KG1 (cell line): ENCODE data around the gene CATSPER3.

Experiments used
- DNase-seq: peaks from one replicate; lab custom pipeline; 2025; lab: John Stamatoyannopoulos, UW

The CATSPER3 gene

DNA sequence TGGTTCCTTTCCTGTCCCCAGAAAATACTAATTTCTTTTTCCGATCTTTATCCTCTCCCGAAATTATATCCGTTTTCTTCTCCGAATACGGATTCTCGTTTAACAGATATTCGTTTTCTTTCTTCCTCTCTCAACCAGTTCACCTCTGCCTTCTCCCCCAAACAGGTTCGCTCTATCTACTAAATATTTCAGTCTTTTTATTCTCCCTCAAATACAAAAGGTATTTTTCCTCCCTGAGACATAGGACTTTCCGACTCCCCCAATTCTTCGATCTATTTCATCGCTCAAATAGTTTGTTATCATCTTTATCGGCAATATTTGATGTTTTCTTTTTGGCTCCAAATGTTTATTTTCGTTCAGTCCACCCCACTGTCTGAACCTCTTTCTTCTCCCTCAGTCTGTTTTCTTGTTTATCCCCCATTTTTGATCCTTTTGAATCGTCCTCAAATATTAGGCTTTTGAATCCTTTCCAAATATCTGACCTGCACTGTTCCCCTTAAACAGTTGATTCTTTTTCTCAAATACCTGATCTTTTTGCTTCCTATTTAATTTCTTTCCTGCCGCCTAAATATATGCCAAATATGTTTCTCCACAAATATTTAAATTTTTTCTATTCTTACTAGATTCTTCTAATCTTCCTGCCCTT is 61.9 kb downstream of the CATSPER3 start:
- DNase-seq = no peak

DNA sequence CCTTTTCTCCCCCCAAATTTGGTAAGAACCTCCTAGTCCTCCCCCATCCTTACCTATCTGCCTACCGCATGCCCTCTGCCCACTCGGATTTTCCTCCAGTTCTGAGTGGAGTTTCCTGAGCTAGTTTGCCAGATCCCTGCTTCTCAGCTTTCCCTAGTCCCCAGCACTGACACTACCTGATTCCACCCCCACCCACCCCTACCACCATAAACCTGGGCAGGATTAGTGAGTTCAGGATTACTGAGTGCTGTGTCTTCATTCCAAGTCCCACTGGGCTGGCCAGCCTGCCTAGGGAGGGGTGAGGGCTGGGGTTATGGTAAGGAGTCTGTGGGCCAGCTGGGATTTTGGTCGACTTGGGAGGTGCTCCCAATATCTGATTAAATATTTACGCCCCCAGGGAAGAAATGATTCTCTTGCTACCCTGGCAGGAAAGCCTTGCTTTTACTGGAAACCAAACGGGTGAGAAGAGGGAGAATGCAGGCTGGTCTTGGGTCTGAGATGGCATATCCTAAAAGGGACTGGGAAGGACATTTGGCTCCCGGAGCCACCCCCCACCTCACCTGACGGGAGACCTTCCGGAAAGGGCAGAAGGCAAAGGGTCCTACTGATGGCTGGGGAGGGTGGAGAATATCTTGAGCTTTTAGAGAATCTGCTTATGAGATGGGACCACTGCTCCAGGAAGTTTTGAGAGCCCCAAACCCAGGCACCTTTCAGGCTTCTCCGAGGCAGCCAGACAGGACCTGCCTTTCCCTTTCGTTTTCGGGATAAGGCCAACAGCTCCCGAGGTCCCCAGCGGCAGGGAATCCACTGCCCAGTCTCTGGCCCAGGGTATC is 62.6 kb downstream of the CATSPER3 start:
- DNase-seq = no peak

DNA sequence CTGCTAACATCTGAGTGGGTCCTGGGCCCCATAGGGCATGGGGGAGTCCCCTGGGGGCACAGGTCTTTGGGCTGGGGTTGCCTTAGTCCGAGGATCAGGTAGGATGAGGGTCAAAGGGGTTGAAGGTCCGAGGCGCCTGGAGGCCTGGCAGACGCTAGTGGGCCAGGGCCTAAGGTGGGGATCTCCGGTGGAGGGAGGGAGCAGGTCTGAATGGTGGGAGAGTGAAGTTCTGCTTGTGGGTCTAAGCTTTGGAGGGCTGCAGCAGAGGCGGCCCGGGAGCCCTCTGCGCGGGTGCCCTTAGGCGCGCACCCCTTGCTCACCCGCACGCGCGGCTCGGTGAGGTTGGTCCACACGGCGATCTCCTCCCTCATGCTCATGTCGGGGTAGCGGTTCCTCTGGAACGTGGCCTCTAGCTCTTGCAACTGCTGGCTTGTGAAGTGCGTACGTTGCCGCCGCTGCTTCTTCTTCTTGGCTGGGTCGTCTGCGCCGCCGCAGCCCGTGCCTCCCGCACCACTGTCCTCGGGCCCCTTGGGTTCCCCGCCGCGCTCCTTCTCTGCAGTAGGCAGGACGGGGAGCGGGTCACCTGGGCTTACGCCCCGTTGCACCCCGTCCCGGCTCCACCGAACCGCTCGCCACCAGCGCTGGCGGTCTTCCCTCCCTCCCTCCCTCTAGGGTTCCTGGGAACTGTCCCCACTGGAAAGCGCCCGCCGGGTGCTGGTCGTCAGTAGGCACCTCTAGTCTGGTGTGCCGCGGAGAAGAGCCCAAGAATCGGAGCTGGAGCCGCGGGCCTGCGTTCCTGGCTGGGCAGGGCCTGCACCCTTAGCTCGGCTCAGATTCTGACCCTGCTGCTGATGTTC is 63.5 kb downstream of the CATSPER3 start:
- no peak for DNase-seq

DNA sequence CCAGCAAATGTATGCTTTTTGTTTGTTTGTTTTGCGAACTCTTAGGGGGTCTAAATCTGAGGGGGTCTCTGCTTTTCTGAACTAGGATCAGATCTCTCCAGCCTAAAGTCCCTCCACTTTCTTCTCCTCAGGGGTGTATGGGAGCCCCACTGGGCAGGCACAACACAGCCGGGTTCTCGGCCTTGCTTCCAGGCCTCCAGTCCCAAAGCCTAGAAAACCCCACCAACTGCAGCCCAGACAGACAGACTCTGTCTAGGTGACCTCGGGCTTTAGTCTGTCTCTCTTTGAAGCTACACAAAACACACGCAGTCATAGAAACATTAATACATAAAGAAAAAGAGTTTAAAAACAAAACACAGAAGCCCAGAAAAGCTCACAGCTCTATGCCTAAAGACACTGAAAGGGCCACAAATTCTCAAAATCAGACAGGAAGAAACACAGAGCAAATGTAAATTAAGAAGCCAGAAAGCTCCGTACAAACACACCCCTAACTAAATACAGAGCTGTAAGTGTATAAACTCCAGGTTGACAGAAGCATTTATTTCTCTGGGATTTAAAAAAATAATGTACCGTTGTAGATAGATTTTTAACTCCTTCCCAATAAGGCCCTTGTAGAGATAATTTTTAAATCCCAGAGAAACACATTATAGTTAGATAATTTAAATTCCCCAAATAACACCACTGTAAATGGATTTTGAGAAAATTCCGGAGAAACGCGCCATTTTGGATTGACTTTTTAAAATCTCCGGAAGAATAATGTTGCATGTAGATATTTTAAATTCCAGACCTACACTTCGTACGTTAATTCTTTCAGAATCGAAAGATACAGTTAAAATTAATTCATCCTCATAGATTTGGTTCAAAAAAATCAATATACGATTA is 64.3 kb downstream of the CATSPER3 start:
- DNase-seq = no peak

DNA sequence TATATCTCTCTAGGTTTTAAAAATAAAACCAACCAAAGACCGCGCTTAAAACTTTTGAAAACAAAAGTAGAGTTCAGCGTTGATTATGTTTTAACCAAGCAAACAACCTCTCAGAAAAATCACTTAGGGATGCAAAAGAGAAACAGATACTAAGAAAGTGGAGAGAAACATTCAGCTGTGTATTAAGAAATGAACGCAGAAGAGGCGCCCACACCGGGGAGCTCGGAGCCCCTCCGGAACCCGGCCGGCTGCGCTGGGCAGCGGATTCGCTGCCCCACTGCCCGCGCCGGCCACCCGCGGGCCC is 64.9 kb downstream of the CATSPER3 start:
- no peak for DNase-seq

DNA sequence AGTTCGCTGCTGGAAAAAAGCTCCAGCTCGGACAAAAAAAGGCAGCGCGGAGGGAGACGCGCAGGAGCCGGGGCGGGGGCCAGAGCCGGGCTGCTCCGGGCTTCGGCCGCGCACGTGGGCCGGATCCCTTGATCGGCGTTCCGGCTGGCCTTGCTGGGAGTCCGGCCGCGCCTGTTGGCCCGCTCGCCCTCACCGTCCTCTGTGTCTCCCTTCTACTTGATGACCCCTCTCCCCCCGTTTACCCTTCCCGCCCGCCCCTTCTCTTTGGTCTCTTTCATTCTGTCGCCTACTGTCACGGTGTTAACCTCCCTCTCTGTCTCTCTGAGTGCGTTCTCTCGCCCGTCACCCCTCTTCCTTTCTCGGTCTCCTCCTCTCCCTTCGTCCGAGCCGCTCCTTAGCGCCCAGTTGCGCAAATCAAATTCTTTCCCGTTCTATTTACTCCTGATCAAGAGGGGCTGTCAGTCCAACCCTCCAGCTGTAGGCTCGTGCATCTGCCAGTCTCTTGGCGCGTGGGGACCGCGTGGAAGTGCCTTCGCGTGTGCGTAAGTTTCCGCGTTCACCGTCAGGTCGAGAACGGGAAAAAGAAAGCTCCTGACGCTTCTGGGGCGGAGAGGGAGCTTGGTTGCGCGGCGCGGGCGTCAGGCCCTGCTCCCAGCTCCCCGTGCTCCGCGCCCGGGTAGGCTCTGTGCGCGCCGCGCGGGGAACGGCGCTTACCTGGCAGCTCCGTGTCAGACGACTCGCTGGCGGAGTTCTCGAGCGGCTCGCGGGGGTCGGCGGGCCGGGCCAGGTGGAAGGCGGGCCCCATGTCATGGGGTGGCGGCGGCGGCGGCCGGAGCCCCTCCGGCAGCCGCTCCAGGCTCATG is 65.5 kb downstream of the CATSPER3 start:
- no peak for DNase-seq

DNA sequence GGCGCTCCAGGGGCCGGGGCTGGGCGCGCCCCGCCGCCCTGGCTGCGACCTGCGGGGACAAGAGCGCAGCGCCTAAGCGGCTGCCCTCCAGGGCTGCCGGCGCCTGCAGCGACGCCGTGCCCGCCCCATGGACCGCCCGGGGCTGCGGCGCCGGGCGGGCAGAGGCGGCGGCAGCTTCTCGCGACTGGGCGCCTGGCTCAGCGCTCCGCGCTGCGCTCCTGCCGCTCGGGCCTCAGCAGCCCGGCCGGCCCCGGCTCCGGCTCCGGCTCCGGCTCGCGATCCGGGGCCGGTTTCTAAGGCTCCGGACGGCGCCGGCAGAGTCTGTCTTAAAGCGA is 66.2 kb downstream of the CATSPER3 start, which contains the start of gene PITX1:
Gene PITX1, minus strand, starts transcription at position 328 of the 335 bp plus-strand sequence. CDS start 347 bp downstream, outside the sequence.
- DNase-seq = no peak

DNA sequence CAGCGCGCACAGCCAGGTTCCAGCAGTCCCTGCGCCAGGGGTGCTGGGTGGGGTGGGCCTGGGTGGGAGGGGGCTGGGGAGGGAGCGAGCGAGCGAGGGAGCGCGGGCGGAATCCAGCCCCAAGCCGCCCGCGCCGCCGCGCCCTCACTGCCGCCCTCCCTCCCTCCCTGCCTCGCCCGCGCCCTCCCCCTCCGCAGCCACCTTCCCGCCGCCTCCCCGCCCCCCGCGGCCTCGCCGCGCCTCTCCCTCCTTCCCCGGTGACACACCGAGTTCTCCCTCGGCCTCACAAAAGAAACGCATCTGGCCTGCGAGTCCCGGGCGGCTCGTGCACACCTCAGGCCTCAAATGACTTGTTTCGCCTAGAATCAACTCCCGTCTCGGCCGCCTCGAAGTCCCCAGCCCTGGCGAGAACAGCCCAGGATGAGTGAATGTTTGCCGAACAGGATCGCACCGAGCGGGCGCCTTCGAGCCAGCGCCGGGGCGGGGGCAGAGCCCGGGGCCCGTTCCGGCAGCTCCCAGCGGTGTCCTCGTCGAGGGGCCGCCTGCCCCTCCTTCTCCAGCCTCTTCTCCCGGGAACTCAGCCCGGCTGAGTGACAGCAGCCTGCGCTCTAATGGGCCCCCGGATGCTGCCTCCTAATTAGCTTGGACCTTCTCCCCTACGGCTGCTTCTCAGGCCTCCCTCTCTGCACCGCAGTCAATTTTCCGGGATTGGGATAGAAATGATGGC is 66.7 kb downstream of the CATSPER3 start:
- DNase-seq = no peak

DNA sequence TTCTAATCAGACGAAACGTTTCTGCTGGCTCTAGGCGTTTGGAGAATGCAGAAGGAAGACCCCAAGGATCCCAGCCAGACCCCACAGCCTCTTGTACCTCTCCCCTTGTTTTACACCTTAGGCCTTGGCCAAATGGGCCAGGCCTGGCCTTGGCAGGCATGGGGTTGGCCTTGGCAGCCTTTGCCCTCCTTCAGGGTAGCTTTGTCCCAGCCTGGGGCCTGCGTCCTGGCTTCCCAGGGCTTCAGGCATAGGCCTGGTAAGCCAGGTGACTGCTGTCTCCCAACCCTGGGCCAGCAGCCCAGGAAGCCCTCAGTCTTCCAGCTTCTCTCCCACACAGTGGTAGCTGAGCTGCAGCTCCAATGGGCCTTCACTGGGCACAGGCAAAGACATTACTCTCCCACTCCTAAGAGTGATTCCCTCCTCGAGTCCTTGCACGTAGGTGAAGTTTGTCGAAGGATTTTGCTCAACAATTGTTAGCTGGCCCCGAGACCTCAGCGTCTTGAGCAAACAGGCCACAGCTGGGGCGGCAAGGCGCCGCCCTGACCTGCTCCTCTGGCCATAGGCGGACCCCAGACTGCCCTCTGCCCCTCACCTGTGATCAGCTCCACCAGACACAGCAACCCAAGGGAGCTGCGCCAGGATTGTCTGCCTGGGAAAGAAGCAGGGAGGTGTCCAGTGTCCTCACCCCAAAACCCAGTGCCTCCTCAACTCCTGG is 67.4 kb downstream of the CATSPER3 start:
- no peak for DNase-seq

DNA sequence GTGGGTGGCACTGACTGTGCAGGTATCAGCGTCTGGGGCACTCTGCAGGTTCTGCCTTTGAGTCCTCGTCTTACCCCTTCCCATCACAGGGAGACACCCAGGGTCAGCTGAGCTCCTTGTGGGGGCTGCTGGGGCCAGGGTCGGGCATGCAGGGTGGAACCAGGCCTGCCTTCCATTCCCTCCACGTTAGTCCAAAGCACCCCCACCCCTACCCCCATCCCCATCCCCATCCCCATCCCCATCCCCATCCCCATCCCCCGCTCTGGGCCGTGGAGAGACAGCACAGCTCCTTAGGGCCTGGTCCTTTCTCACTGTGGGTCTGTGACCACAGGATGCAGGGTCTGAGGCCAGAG is 67.9 kb downstream of the CATSPER3 start:
- DNase-seq = no peak

DNA sequence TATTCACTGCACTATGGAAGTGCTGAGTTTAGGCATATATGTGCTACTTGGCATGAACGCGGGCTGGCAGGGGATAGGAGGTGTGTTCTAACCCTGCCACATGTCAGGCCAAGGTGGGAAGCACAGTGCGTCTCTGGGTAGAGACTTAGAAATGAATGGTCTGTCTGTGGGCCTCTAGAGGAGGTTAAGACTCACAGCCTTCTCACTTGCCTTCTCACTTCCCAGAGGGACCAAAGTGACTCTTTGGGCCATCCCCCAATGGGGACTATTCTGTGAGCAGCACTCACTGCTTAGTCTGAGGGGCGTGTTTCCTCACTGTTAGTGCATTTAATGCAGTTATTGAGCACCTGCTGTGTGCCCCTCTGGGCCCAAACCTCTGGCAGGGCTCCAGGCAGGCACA is 68.7 kb downstream of the CATSPER3 start:
- DNase-seq = no peak

DNA sequence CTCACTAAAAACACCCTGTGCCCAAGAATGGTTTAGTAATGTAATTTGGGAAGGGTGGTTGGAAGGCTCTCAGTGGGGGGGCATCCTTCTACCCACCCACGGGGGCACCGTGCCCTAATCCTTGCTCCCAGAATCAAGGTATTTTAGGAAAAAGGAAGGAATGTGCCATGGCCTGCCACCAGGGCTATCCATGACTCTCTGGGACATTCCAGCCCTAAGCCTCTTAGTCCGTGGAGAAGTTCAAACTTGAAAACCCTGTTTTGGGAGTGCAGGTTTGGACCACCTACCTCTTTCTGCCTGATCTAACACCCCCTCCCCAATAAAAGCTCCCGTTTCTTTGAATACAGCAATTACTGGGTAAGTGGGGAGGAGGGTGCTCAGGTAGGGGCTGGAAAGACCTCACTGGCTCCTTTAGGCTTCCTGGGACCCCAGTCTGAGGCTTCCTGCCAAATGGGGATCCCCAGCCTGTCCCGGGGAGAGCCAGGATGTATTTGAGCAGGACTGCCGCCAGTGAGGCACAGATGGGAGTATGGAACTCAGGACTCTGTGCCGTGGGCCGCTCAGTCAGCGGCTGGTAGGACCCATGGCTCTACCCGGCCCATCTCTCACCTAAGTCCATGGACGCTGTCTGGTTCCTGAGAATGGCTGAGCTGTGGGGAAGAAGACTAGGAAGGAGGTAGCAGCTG is 70.0 kb downstream of the CATSPER3 start:
- no peak for DNase-seq

DNA sequence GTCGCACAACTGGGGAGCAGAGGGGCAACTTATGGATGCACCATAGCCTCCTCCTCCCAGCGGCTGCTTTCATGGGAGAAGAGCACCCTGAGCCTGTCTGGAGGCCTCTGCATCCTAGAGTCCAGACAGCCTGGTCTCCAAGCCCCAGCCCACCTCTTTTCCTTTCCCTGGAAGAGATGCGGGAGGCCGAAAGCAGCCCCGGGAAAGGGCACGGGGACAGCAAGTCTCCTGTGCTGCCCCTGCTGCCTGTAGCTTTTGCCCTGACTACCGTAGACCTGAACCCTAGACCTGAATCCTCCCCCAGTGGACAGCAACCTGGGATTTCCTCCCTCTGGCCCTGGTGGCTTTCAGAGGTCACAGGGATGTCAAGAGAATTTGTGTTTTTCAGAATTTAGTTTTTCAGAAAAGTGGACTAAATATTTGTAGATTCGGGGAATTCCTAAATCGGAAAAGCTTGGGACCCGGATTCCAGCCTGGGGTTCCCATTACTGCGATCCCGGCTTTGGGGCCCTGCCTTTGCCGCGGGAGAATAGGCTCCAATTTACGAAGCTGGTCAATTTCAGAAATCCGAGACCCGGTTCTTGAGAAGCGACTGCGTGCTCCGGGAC is 70.6 kb downstream of the CATSPER3 start:
- no peak for DNase-seq

DNA sequence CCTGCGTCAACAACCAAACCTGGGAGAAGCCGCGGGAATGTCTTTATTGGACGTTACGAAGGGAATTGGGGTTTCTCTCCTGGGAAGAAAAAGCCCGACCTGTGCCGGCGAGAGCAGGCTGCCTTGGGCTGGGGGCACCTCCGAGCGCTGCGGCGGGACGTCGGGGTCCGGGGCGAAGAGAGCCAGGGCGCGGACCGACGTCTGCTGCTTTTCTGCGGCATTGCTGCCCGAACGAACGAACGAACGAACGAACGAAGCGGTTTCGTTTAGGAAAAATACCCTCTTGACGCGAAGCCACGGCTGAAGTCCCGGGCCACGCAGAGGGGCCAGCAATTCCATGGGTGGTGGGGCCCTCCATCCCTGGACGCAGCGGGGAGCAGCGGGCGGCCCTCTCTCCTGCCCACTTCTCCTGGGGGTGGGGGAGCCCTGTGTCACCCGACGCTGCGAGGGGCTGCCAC is 71.1 kb downstream of the CATSPER3 start:
- DNase-seq = no peak

DNA sequence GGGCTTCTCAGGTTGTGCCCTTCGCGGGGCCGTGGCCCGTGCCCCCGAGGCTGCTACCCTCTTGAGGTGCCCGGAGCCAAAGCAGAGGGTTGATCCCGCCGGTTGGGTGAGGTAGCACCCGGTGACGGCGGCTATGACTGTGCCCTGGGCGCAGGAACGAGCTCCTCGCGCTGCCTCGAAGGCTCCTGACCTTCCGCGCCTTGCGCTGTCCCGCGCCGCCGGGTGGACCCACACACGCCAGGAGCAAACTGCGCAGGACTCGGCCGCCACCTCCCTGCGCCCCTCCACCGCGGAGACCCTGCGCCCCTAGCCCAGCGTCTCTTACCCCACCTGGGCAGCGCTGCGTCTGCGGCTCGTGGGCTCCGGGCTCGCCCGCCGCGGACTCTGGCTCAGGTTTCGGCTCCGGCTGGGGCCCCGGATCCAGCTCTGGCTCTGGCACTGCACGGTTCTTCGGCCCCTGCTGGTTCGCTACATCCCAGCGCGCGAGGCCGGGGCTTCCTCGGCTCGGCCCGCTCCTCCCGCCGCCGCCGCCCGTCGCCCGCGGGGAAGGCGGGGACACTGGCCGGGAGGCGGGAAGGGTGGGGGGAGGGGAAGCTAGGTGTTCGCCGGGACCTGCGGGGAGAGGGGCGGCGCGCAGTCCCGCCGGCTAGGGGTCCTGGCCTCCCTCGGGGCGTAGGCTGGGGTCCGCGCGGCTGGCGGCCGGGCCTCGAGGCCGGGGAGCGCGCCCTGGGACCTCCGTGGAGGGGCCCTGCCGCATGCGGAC is 71.7 kb downstream of the CATSPER3 start:
- DNase-seq = no peak

DNA sequence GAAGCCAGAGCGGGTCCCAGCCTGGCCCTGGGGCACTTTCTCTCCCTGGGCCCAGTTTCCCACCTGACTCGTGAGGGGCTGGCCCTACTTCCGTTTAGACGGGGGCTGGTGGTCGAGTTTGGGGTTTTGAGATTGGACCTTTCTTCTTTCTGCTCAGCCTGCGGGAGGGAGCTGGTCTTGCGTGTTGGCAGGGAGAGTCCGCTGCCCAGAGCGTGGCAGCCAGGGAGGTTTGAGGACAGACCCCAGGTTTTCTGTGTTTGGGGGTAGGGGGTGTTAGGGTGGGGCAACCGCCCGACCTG is 72.3 kb downstream of the CATSPER3 start:
- no peak for DNase-seq

DNA sequence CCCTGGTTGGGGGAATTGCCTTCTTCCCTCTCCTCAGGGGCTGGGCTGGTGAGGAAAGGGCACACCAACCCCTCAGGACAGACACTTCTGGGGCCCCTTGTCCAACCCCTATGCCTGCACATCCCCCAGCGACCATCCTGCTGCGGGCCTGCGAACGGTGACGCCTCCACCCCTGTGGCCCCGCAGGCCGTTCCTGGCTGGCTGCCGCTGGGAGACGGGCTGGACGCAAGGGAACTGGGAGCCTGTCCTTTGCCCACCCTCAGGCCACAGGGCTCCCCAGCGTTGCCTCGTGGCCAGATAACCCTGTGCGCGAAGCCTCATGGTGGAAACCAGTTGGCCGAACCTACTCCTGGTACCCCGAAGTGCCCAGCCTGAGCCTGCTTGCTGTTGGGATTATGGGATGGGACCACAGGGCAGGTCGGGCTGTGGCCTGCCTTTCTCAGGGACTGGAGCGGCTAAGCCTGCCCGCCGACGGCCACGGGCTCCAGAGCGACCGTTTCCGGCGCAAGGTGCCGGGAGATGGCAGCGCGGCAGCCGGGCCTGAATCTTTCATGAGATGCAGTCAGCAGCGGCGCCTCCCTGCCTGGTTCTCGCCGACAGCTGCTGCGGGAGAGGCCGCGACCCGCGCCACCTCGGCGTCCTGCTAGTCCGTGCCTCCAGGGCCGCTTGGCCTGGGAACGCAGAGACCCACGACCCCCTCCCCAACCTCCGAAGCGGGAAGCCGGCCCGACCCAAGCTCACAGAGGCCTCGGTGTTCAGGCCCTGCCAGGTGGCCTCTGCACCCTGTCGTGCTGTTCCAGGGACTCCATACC is 72.8 kb downstream of the CATSPER3 start:
- DNase-seq = no peak
